WTC11 (cell line): ENCODE measurements around the gene PAMR1. TPM values are rescaled to one million over a fixed set of nuclear protein-coding genes. Genes with fewer than 3 reads are reported as not detected.
"Not testable (repeated sequence)": the region's sequence is repeated elsewhere in the genome, so short reads cannot be mapped to it uniquely, and the experiment has no call there.

ENCODE experiments used
- ATAC-seq: fragments of 200-7000 bp; cut with Tn5 transposase; 2 replicates; pipeline ENCODE4 v1.10.0; 2021; ENCODE audit warnings: mild to moderate bottlenecking, moderate library complexity
- CTCF ChIA-PET: fragments of 300-600 bp; sonication (Branson Sonifier 250); formaldehyde crosslinking; loops from one replicate; lab custom pipeline; 2021; ENCODE audit warnings: antibody characterized with exemption; lab: Charles Lee
- POLR2A ChIA-PET: fragments of 350-600 bp; sonication (Branson Sonifier 250); formaldehyde crosslinking; loops from one replicate; lab custom pipeline; 2021; ENCODE audit warnings: antibody characterized with exemption; lab: Charles Lee
- DNase-seq: peaks from one replicate; pipeline ENCODE4 v3.0.0; 2021; ENCODE audit warnings: low spot score
- H3K27ac Mint-ChIP-seq: 2 replicates; pipeline ENCODE4 v1.8.0; 2021; ENCODE audit warnings: mixed read lengths
- H3K27me3 Mint-ChIP-seq: 2 replicates; pipeline ENCODE4 v1.8.0; 2021; ENCODE audit warnings: low read depth, mild to moderate bottlenecking, moderate library complexity, mixed read lengths
- H3K36me3 Mint-ChIP-seq: 2 replicates; pipeline ENCODE4 v1.8.0; 2021; ENCODE audit warnings: mixed read lengths
- H3K4me1 Mint-ChIP-seq: 2 replicates; pipeline ENCODE4 v1.8.0; 2022; ENCODE audit warnings: mixed read lengths
- H3K4me3 Mint-ChIP-seq: 2 replicates; pipeline ENCODE4 v1.8.0; 2021; ENCODE audit warnings: mild to moderate bottlenecking, moderate library complexity, mixed read lengths
- H3K9me3 Mint-ChIP-seq: 2 replicates; pipeline ENCODE4 v1.8.0; 2021; ENCODE audit warnings: mixed read lengths
- AFF4 ChIP-seq: sonication (generic); formaldehyde crosslinking; IDR thresholded peaks from 2 replicates; pipeline ENCODE4 v1.8.1; 2023; ENCODE audit warnings: mild to moderate bottlenecking, missing genetic modification reagents, borderline replicate concordance
- ARID4B ChIP-seq: sonication (generic); formaldehyde crosslinking; IDR thresholded peaks from 2 replicates; pipeline ENCODE4 v1.8.0; 2023; ENCODE audit warnings: missing genetic modification reagents, mild to moderate bottlenecking, borderline replicate concordance
- ATF6 ChIP-seq: sonication (generic); formaldehyde crosslinking; IDR thresholded peaks from 2 replicates; pipeline ENCODE4 v1.8.1; 2023; ENCODE audit warnings: mild to moderate bottlenecking, missing genetic modification reagents
- CREB1 ChIP-seq: sonication (generic); formaldehyde crosslinking; IDR thresholded peaks from 2 replicates; pipeline ENCODE4 v1.8.0; 2023; ENCODE audit warnings: mild to moderate bottlenecking, missing genetic modification reagents
- ESRRA ChIP-seq: sonication (generic); formaldehyde crosslinking; IDR thresholded peaks from 2 replicates; pipeline ENCODE4 v1.8.1; 2022; ENCODE audit warnings: mild to moderate bottlenecking, missing genetic modification reagents, borderline replicate concordance
- HMGXB4 ChIP-seq: sonication (generic); formaldehyde crosslinking; IDR thresholded peaks from 2 replicates; pipeline ENCODE4 v1.8.1; 2023; ENCODE audit warnings: mild to moderate bottlenecking, moderate library complexity, missing genetic modification reagents
- JUN ChIP-seq: sonication (generic); formaldehyde crosslinking; IDR thresholded peaks from 2 replicates; pipeline ENCODE4 v1.8.0; 2023; ENCODE audit warnings: mild to moderate bottlenecking, missing genetic modification reagents
- KAT7 ChIP-seq: sonication (generic); formaldehyde crosslinking; IDR thresholded peaks from 2 replicates; pipeline ENCODE4 v1.8.1; 2023; ENCODE audit warnings: missing genetic modification reagents, mild to moderate bottlenecking, borderline replicate concordance
- MAX ChIP-seq: sonication (generic); formaldehyde crosslinking; IDR thresholded peaks from 2 replicates; pipeline ENCODE4 v1.8.0; 2022; ENCODE audit warnings: mild to moderate bottlenecking, missing genetic modification reagents
- MLX ChIP-seq: sonication (generic); formaldehyde crosslinking; IDR thresholded peaks from 2 replicates; pipeline ENCODE4 v1.8.1; 2023; ENCODE audit warnings: mild to moderate bottlenecking, missing genetic modification reagents, moderate library complexity
- NFE2L1 ChIP-seq: sonication (generic); formaldehyde crosslinking; IDR thresholded peaks from 2 replicates; pipeline ENCODE4 v1.8.1; 2023; ENCODE audit warnings: missing genetic modification reagents
- NR2C2 ChIP-seq: sonication (generic); formaldehyde crosslinking; IDR thresholded peaks from 2 replicates; pipeline ENCODE4 v1.8.0; 2022; ENCODE audit warnings: mild to moderate bottlenecking, missing genetic modification reagents
- TCF7 ChIP-seq: sonication (generic); formaldehyde crosslinking; IDR thresholded peaks from 2 replicates; pipeline ENCODE4 v1.8.0; 2022; ENCODE audit warnings: mild to moderate bottlenecking, low read depth, missing genetic modification reagents, moderate library complexity
- TEAD4 ChIP-seq: sonication (generic); formaldehyde crosslinking; IDR thresholded peaks from 2 replicates; pipeline ENCODE4 v1.8.0; 2022; ENCODE audit warnings: mild to moderate bottlenecking, missing genetic modification reagents
- ZNF423 ChIP-seq: fragments of 250-450 bp; sonication (Bioruptor Pico); IDR thresholded peaks from 2 replicates; pipeline ENCODE4 v2.1.2; 2022; ENCODE audit warnings: mild to moderate bottlenecking, moderate library complexity
- ZNF512 ChIP-seq: sonication (generic); formaldehyde crosslinking; IDR thresholded peaks from 2 replicates; pipeline ENCODE4 v1.8.1; 2022; ENCODE audit warnings: missing genetic modification reagents, borderline replicate concordance
- total RNA-seq: library from RNA; stranded (reverse); gene quantifications from 3 replicates; pipeline ENCODE4 v1.2.3, GENCODE V29; 2021

PAMR1 gene
- total RNA-seq, 1 experiment from 2014 or later: 3.2 TPM

GRCh38 chr11:35548925-35549561 lies 23.6 kb upstream of the PAMR1 start (continued):
- TF ChIP-seq HMGXB4: no peak

- peaks cover 17% of the 10 kb centered on the region for H3K4me1 Mint-ChIP-seq
- CTCF ChIA-PET: interaction anchor here (2.4 kb wide), 1 partner anchor 274 kb away, joined by 5 read pairs; no protein-coding TSS in a partner anchor
These were observed 22.6 kb upstream of the PAMR1 start for GRCh38 chr11:35547995-35548394.

GRCh38 chr11:35546317-35546716 lies 20.9 kb upstream of the PAMR1 start:
- no peak for DNase-seq
- Mint-ChIP-seq H3K4me3 (no peak overlapping the region), H3K27ac (no peak overlapping the region), H3K36me3 (no peaks in the 10 kb centered on the region)
- TF ChIP-seq MLX (CRISPR knock-in tag) (no peak), ZNF512 (CRISPR knock-in tag) (no peak), CREB1 (no peak), TEAD4 (CRISPR knock-in tag) (no peak), ATF6 (CRISPR knock-in tag) (no peak), NFE2L1 (CRISPR knock-in tag) (no peak), TCF7 (CRISPR knock-in tag) (no peak), ZNF423 (CRISPR knock-in tag) (no peak), KAT7 (CRISPR knock-in tag) (no peak), AFF4 (CRISPR knock-in tag) (no peak), NR2C2 (CRISPR knock-in tag) (no peak), ARID4B (CRISPR knock-in tag) (no peak), JUN (CRISPR knock-in tag) (no peak), MAX (CRISPR knock-in tag) (no peak), ESRRA (CRISPR knock-in tag) (no peak)
- TF ChIP-seq, all 79 proteins: peak for 0
- CTCF ChIA-PET: interaction anchor here (1.0 to 1.4 kb wide), 4 partner anchors 58 to 665 kb away, joined by 3 read pairs; no protein-coding TSS in a partner anchor
- Mint-ChIP-seq H3K9me3 (peaks cover 7% of the 10 kb centered on the region; the same call in 1 of the 2 replicates), H3K27me3 (no peaks in the 10 kb centered on the region; the same call in 1 of the 2 replicates), H3K4me1 (peaks cover 17% of the 10 kb centered on the region)
- POLR2A ChIA-PET: no interaction called here
- no peak for ATAC-seq

More at GRCh38 chr11:35547995-35548394, 22.6 kb upstream of the PAMR1 start:
- POLR2A ChIA-PET, H3K27ac Mint-ChIP-seq, H3K4me3 Mint-ChIP-seq, ATAC-seq, DNase-seq, H3K9me3 Mint-ChIP-seq, H3K27me3 Mint-ChIP-seq, H3K36me3 Mint-ChIP-seq: not testable (repeated sequence)
